Measurements from ENCODE around the gene FTCD. TPM values are rescaled to one million over a fixed set of nuclear protein-coding genes. Genes with fewer than 3 reads are reported as not detected.
A peak's percentile ranks its signal among the peaks of the same experiment; 100 is the strongest.

Gene FTCD
- total and polyA plus RNA-seq, 9 of the 15 experiments (the other 6 are each of a cell fraction or from before 2014, with no cell fraction given): 0.11 to 1.6 (median 0.67) TPM; not detected in 5

GRCh38 chr21:46189959-46190490, 34.6 kb upstream of the FTCD start:
- Histone ChIP-seq H3K27me3 (ENCODE audit: control insufficient read depth in 2 of 2, insufficient read depth in 2 of 2, low read length in 2 of 2) (no peaks in the 10 kb centered on the region), H3K79me2 (ENCODE audit: control insufficient read depth, insufficient read depth, low read length) (no peaks in the 10 kb centered on the region), H3K9me3 (replicated peaks; ENCODE audit: control insufficient read depth, insufficient read depth, low read depth, low read length) (no peaks in the 10 kb centered on the region), H3K36me3 (ENCODE audit: control insufficient read depth, insufficient read depth, low read length) (peaks cover 72% of the 10 kb centered on the region; the same call in 2 of the 3 replicates), H3K27ac (ENCODE audit: extremely low read depth, low read depth, low read length) (no peak overlapping the region; the same call in 2 of the 3 replicates), H3K9me1 (ENCODE audit: control insufficient read depth, insufficient read depth, low read length) (no peaks in the 10 kb centered on the region), H3K9ac (ENCODE audit: insufficient read depth in 1 of 2, low read depth in 2 of 2, low read length in 2 of 2) (peak overlapping the region in 1 of 2 experiments; percentile 83; a peak in 2 of 4 replicates), H4K20me1 (replicated peaks; ENCODE audit: control insufficient read depth, insufficient read depth, low read length) (no peaks in the 10 kb centered on the region), H3K4me2 (ENCODE audit: insufficient read depth, low read length) (no peak overlapping the region), H2AFZ (ENCODE audit: low read depth, low read length) (no peak overlapping the region), H3K4me3 (no peak overlapping the region), H3K4me1 (replicated peaks in 1 of 2; ENCODE audit: control insufficient read depth in 2 of 2, insufficient read depth in 2 of 2, low read length in 2 of 2) (peaks cover 41 to 59% of the 10 kb centered on the region in 2 experiments)
- TF ChIP-seq ZNF384 (IDR thresholded peaks at IDR 0.05; ENCODE audit: low read depth, low read length): no peak
- no peak for TF ChIP-seq EZH2 (IDR thresholded peaks at IDR 0.05; ENCODE audit: borderline replicate concordance, low read depth, low read length)
- TF ChIP-seq ZBTB17 (CRISPR knock-in tag; IDR thresholded peaks at IDR 0.05): no peak
- peak; percentile 44; the same call in 1 of the 2 replicates for TF ChIP-seq POLR2G (IDR thresholded peaks at IDR 0.05; ENCODE audit: low read depth, low read length)
- no peak for TF ChIP-seq ARNT (IDR thresholded peaks at IDR 0.05)
- FAIRE-seq: no peak
- no peak for DNase-seq (ENCODE audit: extremely low read depth in 1 of 4, low spot score in 3 of 4)
- intact Hi-C loops (cut with micrococcal nuclease): loop anchor here (2.0 to 5.0 kb wide), 2 partner anchors 37 kb away; partner anchors contain the start of gene LSS
- POLR2A ChIA-PET: interaction anchor here (0.6 to 1.0 kb wide), 2 partner anchors 32 to 196 kb away, joined by 3 read pairs; no protein-coding TSS in a partner anchor
- in situ Hi-C loops (cut with MboI): no loop called here
- ATAC-seq: no peak
- no TSS peak for BruUV-seq (replicated peaks)
- WGBS (ENCODE audit: insufficient coverage, low coverage, missing lambda C conversion rate): 93% methylated on average over 14 of the region's 14 CpGs
- CTCF ChIA-PET (ENCODE audit: low intra/inter-chr PET ratio): no interaction called here
